Cardiac fibroblast (primary cell): ENCODE measurements around the gene DCUN1D2.

Source experiments
- DNase-seq, 2 donors: peaks; one replicate each; pipeline versions ENCODE4 v3.0.0 to v3.0.0-alpha.2; 2010; ENCODE audit warnings: low read depth in 2 of 2
- H3K4me3 ChIP-seq, 2 donors: replicated peaks in 1 of 2; 1 replicate in 1 of 2; 2 replicates in 1 of 2; pipeline ENCODE4 v1.5.1; 2011; ENCODE audit warnings: low read depth in 2 of 2, low read length in 2 of 2, mild to moderate bottlenecking in 2 of 2, moderate library complexity in 1 of 2
- TF ChIP-seq, protein P1 (sequence below): IDR thresholded peaks from one replicate; pipeline ENCODE4 v1.5.1; 2011; ENCODE audit warnings: low read depth, mild to moderate bottlenecking, low read length, inconsistent platforms

Gene DCUN1D2

DNA sequence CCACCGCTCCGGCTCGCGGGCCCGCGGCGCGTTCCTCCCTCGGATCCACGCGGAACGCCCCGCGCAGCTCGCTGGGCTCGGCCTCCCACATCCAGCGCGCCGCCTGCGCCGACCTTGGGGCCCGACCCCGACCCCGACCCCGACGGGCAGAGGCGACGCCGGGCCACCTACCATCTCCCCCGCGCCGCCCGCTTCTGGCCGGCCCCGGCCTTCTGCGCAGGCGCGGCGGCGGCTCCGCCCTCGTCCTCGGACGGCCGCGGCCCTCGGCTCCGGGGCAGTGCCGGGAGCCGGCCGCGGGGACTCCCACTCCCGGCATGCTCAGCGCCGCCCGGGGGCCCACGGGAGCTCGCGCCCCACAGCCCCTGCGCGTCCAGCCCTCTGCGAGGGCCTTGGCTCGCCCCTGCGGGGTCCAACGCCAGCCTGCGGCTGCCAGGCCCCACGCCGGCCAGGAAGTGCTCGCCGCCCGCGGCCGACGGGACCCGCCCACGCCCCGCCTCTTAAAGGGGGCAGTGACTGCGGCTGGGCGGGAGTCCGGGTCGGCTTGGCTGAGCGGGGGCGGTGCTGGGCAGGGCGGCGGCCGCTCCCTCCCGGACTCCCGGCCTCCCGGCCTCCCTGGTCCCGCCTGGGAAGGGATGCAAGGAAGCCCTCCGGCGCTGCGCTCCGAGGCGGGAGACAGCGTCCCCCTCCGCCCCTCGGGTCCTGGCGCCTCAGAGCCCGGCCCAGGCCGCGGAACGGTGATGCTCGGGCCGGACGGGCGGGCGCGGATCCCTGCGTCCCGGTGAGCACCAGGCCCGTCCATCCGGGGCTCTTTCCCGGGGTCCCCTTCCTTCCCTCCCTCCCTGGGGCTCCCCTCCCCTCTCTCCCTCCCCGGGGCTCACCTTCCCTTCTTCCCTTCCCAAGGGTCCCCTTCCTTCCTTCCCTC is at the start of gene DCUN1D2:
TSS of gene DCUN1D2 (minus strand) at position 216 of the 922 bp plus-strand sequence. CDS start at position 174, 42 bp downstream.
- DNase-seq, result peak; percentile 94 to 99
- H3K4me3 ChIP-seq, result peak within 1 kb of the TSS; percentile 63 to 85
- TF ChIP-seq, protein P1, sequence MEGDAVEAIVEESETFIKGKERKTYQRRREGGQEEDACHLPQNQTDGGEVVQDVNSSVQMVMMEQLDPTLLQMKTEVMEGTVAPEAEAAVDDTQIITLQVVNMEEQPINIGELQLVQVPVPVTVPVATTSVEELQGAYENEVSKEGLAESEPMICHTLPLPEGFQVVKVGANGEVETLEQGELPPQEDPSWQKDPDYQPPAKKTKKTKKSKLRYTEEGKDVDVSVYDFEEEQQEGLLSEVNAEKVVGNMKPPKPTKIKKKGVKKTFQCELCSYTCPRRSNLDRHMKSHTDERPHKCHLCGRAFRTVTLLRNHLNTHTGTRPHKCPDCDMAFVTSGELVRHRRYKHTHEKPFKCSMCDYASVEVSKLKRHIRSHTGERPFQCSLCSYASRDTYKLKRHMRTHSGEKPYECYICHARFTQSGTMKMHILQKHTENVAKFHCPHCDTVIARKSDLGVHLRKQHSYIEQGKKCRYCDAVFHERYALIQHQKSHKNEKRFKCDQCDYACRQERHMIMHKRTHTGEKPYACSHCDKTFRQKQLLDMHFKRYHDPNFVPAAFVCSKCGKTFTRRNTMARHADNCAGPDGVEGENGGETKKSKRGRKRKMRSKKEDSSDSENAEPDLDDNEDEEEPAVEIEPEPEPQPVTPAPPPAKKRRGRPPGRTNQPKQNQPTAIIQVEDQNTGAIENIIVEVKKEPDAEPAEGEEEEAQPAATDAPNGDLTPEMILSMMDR, result no peak

DNA sequence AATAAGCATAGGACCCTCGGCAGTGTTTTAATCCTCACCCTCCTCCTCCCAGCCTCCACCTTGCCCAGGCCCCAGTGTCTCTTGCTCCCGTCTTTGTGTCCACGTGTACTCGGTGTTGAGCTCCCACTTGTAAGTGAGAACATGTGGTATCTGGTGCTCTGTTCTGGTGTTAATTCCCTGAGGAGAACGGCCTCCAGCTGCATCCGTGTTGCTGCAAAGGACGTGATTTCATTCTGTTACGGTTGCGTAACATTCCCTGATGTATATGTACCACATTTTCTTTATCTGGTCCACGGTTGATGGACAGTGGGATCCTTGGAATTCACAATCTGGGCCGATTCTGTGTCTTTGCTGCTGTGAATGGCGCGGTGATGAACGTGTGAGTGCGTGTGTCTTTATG is 49.3 kb upstream of the DCUN1D2 start:
- TF ChIP-seq, protein P1, result no peak
- DNase-seq, result peak; percentile 41 to 53
- no peak overlapping the region for H3K4me3 ChIP-seq

GRCh38 chr13:113539176-113539575 is 48.7 kb upstream of the DCUN1D2 start:
- DNase-seq, result no peak
- TF ChIP-seq, protein P1, result no peak
- no peak overlapping the region for H3K4me3 ChIP-seq

- H3K4me3 ChIP-seq, result no peak overlapping the region
- DNase-seq, result no peak
- TF ChIP-seq, protein P1, result no peak
These were observed 48.2 kb upstream of the DCUN1D2 start for GRCh38 chr13:113538689-113539058.

GRCh38 chr13:113537909-113538688 is 47.6 kb upstream of the DCUN1D2 start:
- no peak overlapping the region for H3K4me3 ChIP-seq
- no peak for DNase-seq
- TF ChIP-seq, protein P1, result no peak

GRCh38 chr13:113537205-113537604 is 46.7 kb upstream of the DCUN1D2 start:
- no peak for DNase-seq
- H3K4me3 ChIP-seq, result no peak overlapping the region
- TF ChIP-seq, protein P1, result no peak
